GM12891 (cell line): ENCODE measurements around the gene STX3.

Source experiments
- PAX5 ChIP-seq: IDR thresholded peaks from 2 replicates; pipeline ENCODE4 v1.6.1; 2011; ENCODE audit warnings: low read length, moderate library complexity, mild to moderate bottlenecking; ENCODE audit not compliant: insufficient read depth, severe bottlenecking
- POLR2A ChIP-seq: IDR thresholded peaks from 2 replicates; pipeline ENCODE4 v1.6.1; 2011; ENCODE audit warnings: low read depth, low read length, control low read depth
- POLR2AphosphoS5 ChIP-seq: IDR thresholded peaks from 2 replicates; pipeline ENCODE4 v1.6.1; 2011; ENCODE audit warnings: low read depth, low read length, control low read depth
- SPI1 ChIP-seq: IDR thresholded peaks from 2 replicates; pipeline ENCODE4 v1.6.1; 2011; ENCODE audit warnings: low read depth, low read length, control low read depth
- TAF1 ChIP-seq: IDR thresholded peaks from 2 replicates; pipeline ENCODE4 v1.6.1; 2011; ENCODE audit warnings: low read depth, low read length, control low read depth

GRCh38 chr11:59719556-59719955 lies 35.6 kb upstream of the STX3 start:
- TF ChIP-seq POLR2A (no peak), POLR2AphosphoS5 (no peak), TAF1 (no peak), PAX5 (no peak), SPI1 (no peak)
